B cell (primary cell): ENCODE measurements around the gene ALG5. TPM values are rescaled to one million over a fixed set of nuclear protein-coding genes. Genes with fewer than 3 reads are reported as not detected.

Experiments
- ATAC-seq: fragments of 200-7000 bp; cut with Tn5 transposase; one replicate; pipeline ENCODE4 v1.10.0; 2021; ENCODE audit warnings: low read depth, mild to moderate bottlenecking, moderate number of reproducible peaks, moderate library complexity
- CTCF ChIA-PET: fragments of 350-600 bp; sonication (Branson Sonifier 250); formaldehyde crosslinking; loops from one replicate; lab custom pipeline; 2021; ENCODE audit warnings: antibody characterized with exemption, inconsistent platforms; lab: Charles Lee
- POLR2A ChIA-PET: fragments of 350-600 bp; sonication (Branson Sonifier 250); formaldehyde crosslinking; loops from one replicate; lab custom pipeline; 2021; ENCODE audit warnings: antibody characterized with exemption; lab: Charles Lee
- DNase-seq: peaks from one replicate; pipeline ENCODE4 v3.0.0; 2013
- H2AFZ ChIP-seq: 2 replicates; pipeline ENCODE4 v1.6.1; 2012; ENCODE audit warnings: mild to moderate bottlenecking, low read depth, low read length; ENCODE audit not compliant: insufficient read depth, poor library complexity, severe bottlenecking
- H3K27ac ChIP-seq, 2 donors: 1 replicate in 1 of 2; 2 replicates in 1 of 2; pipeline ENCODE4 v1.5.1; 2012 to 2013; ENCODE audit warnings: low read length in 2 of 2, mild to moderate bottlenecking in 2 of 2, moderate library complexity in 1 of 2
- H3K27me3 ChIP-seq, 4 experiments: fragments of 200-600 bp in 1 of 4; sonication (generic) in 1 of 4; replicated peaks in 1 of 4; 1 replicate in 2 of 4; 2 replicates in 2 of 4; pipeline versions ENCODE4 v1.6.1 to v1.7.0; 2013 to 2016; ENCODE audit warnings: low read length in 3 of 4, mild to moderate bottlenecking in 2 of 4, mixed read lengths in 1 of 4, moderate library complexity in 1 of 4; ENCODE audit not compliant: insufficient read depth in 4 of 4, control insufficient read depth in 3 of 4; ENCODE audit errors: control extremely low read depth in 1 of 4
- H3K36me3 ChIP-seq, 2 experiments: replicated peaks in 1 of 2; 1 replicate in 1 of 2; 2 replicates in 1 of 2; pipeline versions ENCODE4 v1.6.1 to v1.7.1; 2013; ENCODE audit warnings: low read length in 1 of 2; ENCODE audit not compliant: insufficient read depth in 2 of 2, control insufficient read depth in 1 of 2; ENCODE audit errors: control extremely low read depth in 1 of 2, extremely low read depth in 1 of 2
- H3K4me1 ChIP-seq, 2 donors: fragments of 200-600 bp in 1 of 2; sonication (generic) in 1 of 2; 1 replicate in 1 of 2; 2 replicates in 1 of 2; pipeline versions ENCODE4 v1.5.1 to v1.6.1; 2013 to 2017; ENCODE audit warnings: low read length in 2 of 2; ENCODE audit not compliant: control insufficient read depth in 2 of 2, insufficient read depth in 2 of 2
- H3K4me2 ChIP-seq: replicated peaks from 2 replicates; pipeline ENCODE3; 2012; ENCODE audit warnings: mild to moderate bottlenecking, low read depth, low read length; ENCODE audit not compliant: poor library complexity, severe bottlenecking
- H3K4me3 ChIP-seq, 5 experiments: fragments of 200-600 bp in 1 of 5; sonication (generic) in 1 of 5; 1 replicate in 3 of 5; 2 replicates in 2 of 5; pipeline versions ENCODE4 v1.5.1 to v1.7.0; 2011 to 2016; ENCODE audit warnings: low read length in 4 of 5, mild to moderate bottlenecking in 4 of 5, low read depth in 2 of 5, control low read depth in 1 of 5, moderate library complexity in 1 of 5; ENCODE audit not compliant: insufficient read depth in 1 of 5; ENCODE audit errors: control extremely low read depth in 1 of 5, extremely low read depth in 1 of 5
- H3K79me2 ChIP-seq: fragments of 200-600 bp; sonication (generic); one replicate; pipeline ENCODE4 v1.6.0; 2016; ENCODE audit warnings: low read length; ENCODE audit not compliant: control insufficient read depth, insufficient read depth
- H3K9ac ChIP-seq: fragments of 200-600 bp; sonication (generic); 2 replicates; pipeline ENCODE4 v1.6.1; 2017; ENCODE audit warnings: mild to moderate bottlenecking, low read length, moderate library complexity
- H3K9me3 ChIP-seq, 3 donors: one replicate each; pipeline versions ENCODE4 v1.6.1 to v1.7.1; 2013; ENCODE audit warnings: low read length in 2 of 3; ENCODE audit not compliant: control insufficient read depth in 2 of 3, insufficient read depth in 1 of 3; ENCODE audit errors: control extremely low read depth in 1 of 3
- H4K20me1 ChIP-seq: 2 replicates; pipeline ENCODE4 v1.6.0; 2012; ENCODE audit warnings: mild to moderate bottlenecking, low read length; ENCODE audit not compliant: insufficient read depth, control insufficient read depth, poor library complexity, severe bottlenecking
- H3K27ac Mint-ChIP-seq: one replicate; pipeline ENCODE4 v1.8.0; 2021; ENCODE audit warnings: mixed read lengths
- H3K27me3 Mint-ChIP-seq: one replicate; pipeline ENCODE4 v1.8.0; 2021; ENCODE audit warnings: mixed read lengths
- H3K4me1 Mint-ChIP-seq: one replicate; pipeline ENCODE4 v1.8.0; 2021; ENCODE audit warnings: mixed read lengths
- H3K4me3 Mint-ChIP-seq: one replicate; pipeline ENCODE4 v1.8.0; 2021; ENCODE audit warnings: mixed read lengths
- H3K9me3 Mint-ChIP-seq: one replicate; pipeline ENCODE4 v1.8.0; 2022; ENCODE audit warnings: mixed read lengths; ENCODE audit not compliant: insufficient read depth
- CTCF ChIP-seq: fragments of 200-600 bp; IDR thresholded peaks from one replicate; pipeline ENCODE4 v1.8.0; 2022; ENCODE audit warnings: antibody characterized with exemption, mild to moderate bottlenecking
- EZH2 ChIP-seq: IDR thresholded peaks from 2 replicates; pipeline ENCODE4 v1.6.1; 2012; ENCODE audit warnings: borderline replicate concordance, low read depth, mild to moderate bottlenecking, moderate library complexity, low read length; ENCODE audit not compliant: insufficient read depth, poor library complexity, severe bottlenecking
- WGBS: methylation state at CpG from one replicate; pipeline ENCODE4 v1.1.5; 2013; ENCODE audit warnings: missing lambda C conversion rate; ENCODE audit not compliant: insufficient coverage; 5-methylcytosine and 5-hydroxymethylcytosine counted together
- intact Hi-C: fragments of 100-400 bp; cut with micrococcal nuclease; formaldehyde crosslinking; loops from one replicate; pipeline ENCODE4 v1.10.0; 2022
- polyA plus RNA-seq: library from polyadenylated mRNA; depleted of rRNA; stranded (reverse); fragments of >200 nt; gene quantifications from 2 replicates; pipeline ENCODE4 v1.2.3, GENCODE V29; 2012
- total RNA-seq, 2 donors: library from RNA; stranded (reverse); fragments of 120-200 nt in 1 of 2; gene quantifications; 1 replicate in 1 of 2; 2 replicates in 1 of 2; pipeline versions ENCODE4 v1.2.3 to v1.2.4, GENCODE V29; 2013 to 2022

The ALG5 gene
- total and polyA plus RNA-seq, 2 donors (not counting 1 experiment from before 2014, with no cell fraction given) = 15.2 to 21.0 TPM

- no CpG with 5 or more reads among the region's 4 CpGs for WGBS
- Histone ChIP-seq H3K36me3 (peaks cover 13 to 71% of the 10 kb centered on the region in 2 experiments), H3K27ac (no peak overlapping the region), H3K9ac (no peak overlapping the region), H3K79me2 (peaks cover 11% of the 10 kb centered on the region), H2AFZ (no peak overlapping the region), H3K4me1 (no peaks in the 10 kb centered on the region), H3K4me2 (no peak overlapping the region), H3K4me3 (no peak overlapping the region), H3K9me3 (no peaks in the 10 kb centered on the region), H4K20me1 (no peaks in the 10 kb centered on the region), H3K27me3 (no peaks in the 10 kb centered on the region)
- TF ChIP-seq CTCF (no peak), EZH2 (no peak)
- Mint-ChIP-seq H3K4me1 (peaks cover 8% of the 10 kb centered on the region), H3K9me3 (no peaks in the 10 kb centered on the region), H3K27ac (no peak overlapping the region), H3K27me3 (no peaks in the 10 kb centered on the region), H3K4me3 (no peak overlapping the region)
- ATAC-seq (no peak), DNase-seq (no peak)
- POLR2A ChIA-PET = no interaction called here
- CTCF ChIA-PET = interaction anchor here (0.7 to 3.3 kb wide), 2 partner anchors 9 to 11 kb away, joined by 4 to 12 read pairs; no protein-coding TSS in a partner anchor
- intact Hi-C loops = no loop called here
Measured at GRCh38 chr13:36992362-36992761, 6.8 kb downstream of the ALG5 start.

- Histone ChIP-seq H3K36me3 (peaks cover 7 to 75% of the 10 kb centered on the region in 2 experiments), H2AFZ (no peak overlapping the region), H3K4me2 (no peak overlapping the region), H4K20me1 (no peaks in the 10 kb centered on the region), H3K4me3 (no peak overlapping the region), H3K9ac (no peak overlapping the region), H3K27me3 (no peaks in the 10 kb centered on the region), H3K9me3 (no peaks in the 10 kb centered on the region), H3K4me1 (no peaks in the 10 kb centered on the region), H3K79me2 (no peaks in the 10 kb centered on the region), H3K27ac (no peak overlapping the region)
- ATAC-seq (no peak), DNase-seq (no peak)
- Mint-ChIP-seq H3K27me3 (no peaks in the 10 kb centered on the region), H3K4me1 (no peaks in the 10 kb centered on the region), H3K9me3 (no peaks in the 10 kb centered on the region), H3K27ac (no peak overlapping the region), H3K4me3 (no peak overlapping the region)
- WGBS = 100% methylated on average over 2 of the region's 2 CpGs
- TF ChIP-seq CTCF (no peak), EZH2 (no peak)
- intact Hi-C loops = no loop called here
- CTCF ChIA-PET = interaction anchor here (1.7 kb wide), 1 partner anchor 10 kb away, joined by 4 read pairs; no protein-coding TSS in a partner anchor
- POLR2A ChIA-PET = no interaction called here
Measured at GRCh38 chr13:36986462-36987240, 12.5 kb downstream of the ALG5 start.
